Dendritic cell treated with granulocyte-macrophage colony-stimulating factor and Interleukin-4, amounts not matched to agents 40 ng/mL and 50 ng/mL, for 4 days (primary cell): ENCODE data around the gene GOLGA3.
A peak's percentile ranks its signal among the peaks of the same experiment; 100 is the strongest.

Experiments used
- H3K27ac Mint-ChIP-seq: one replicate; pipeline ENCODE4 v1.8.0; 2022; ENCODE audit warnings: mild to moderate bottlenecking, mixed read lengths
- H3K27me3 Mint-ChIP-seq: one replicate; pipeline ENCODE4 v1.8.0; 2022; ENCODE audit warnings: mild to moderate bottlenecking, mixed read lengths
- H3K36me3 Mint-ChIP-seq: one replicate; pipeline ENCODE4 v1.8.0; 2022; ENCODE audit warnings: low read depth, mixed read lengths
- H3K4me1 Mint-ChIP-seq: one replicate; pipeline ENCODE4 v1.8.0; 2022; ENCODE audit warnings: low read depth, mixed read lengths
- H3K4me3 Mint-ChIP-seq: one replicate; pipeline ENCODE4 v1.8.0; 2022; ENCODE audit warnings: mild to moderate bottlenecking, moderate library complexity, mixed read lengths
- H3K9me3 Mint-ChIP-seq: one replicate; pipeline ENCODE4 v1.8.0; 2022; ENCODE audit warnings: mixed read lengths
- intact Hi-C: fragments of 100-400 bp; cut with micrococcal nuclease; formaldehyde crosslinking; loops from one replicate; pipeline ENCODE4 v1.15.0; 2022

The GOLGA3 gene

GRCh38 chr12:132729541-132730320 is 98.9 kb downstream of the GOLGA3 start:
- no peak overlapping the region for H3K27ac Mint-ChIP-seq

GRCh38 chr12:132728502-132728901 is 100.2 kb downstream of the GOLGA3 start:
- H3K4me3 Mint-ChIP-seq = no peak overlapping the region

More at GRCh38 chr12:132729541-132730320, 98.9 kb downstream of the GOLGA3 start:
- intact Hi-C loops = no loop called here
- Mint-ChIP-seq H3K36me3 (peaks cover 100% of the 10 kb centered on the region), H3K4me1 (no peaks in the 10 kb centered on the region), H3K27me3 (no peaks in the 10 kb centered on the region), H3K9me3 (no peaks in the 10 kb centered on the region), H3K4me3 (no peak overlapping the region)

GRCh38 chr12:132727091-132727794 is 101.4 kb downstream of the GOLGA3 start:
- intact Hi-C loops = no loop called here
- Mint-ChIP-seq H3K36me3 (peaks cover 100% of the 10 kb centered on the region), H3K4me3 (no peak overlapping the region), H3K27ac (no peak overlapping the region), H3K4me1 (no peaks in the 10 kb centered on the region), H3K27me3 (no peaks in the 10 kb centered on the region), H3K9me3 (no peaks in the 10 kb centered on the region)

More at GRCh38 chr12:132728502-132728901, 100.2 kb downstream of the GOLGA3 start:
- Mint-ChIP-seq H3K27me3 (no peaks in the 10 kb centered on the region), H3K4me1 (no peaks in the 10 kb centered on the region), H3K9me3 (no peaks in the 10 kb centered on the region), H3K27ac (peak overlapping the region; percentile 57), H3K36me3 (peaks cover 100% of the 10 kb centered on the region)
- intact Hi-C loops = no loop called here

- H3K4me1 Mint-ChIP-seq = no peaks in the 10 kb centered on the region
- intact Hi-C loops = no loop called here
- peaks cover 100% of the 10 kb centered on the region for H3K36me3 Mint-ChIP-seq
- H3K27ac Mint-ChIP-seq = no peak overlapping the region
- no peak overlapping the region for H3K4me3 Mint-ChIP-seq
- no peaks in the 10 kb centered on the region for H3K27me3 Mint-ChIP-seq
- H3K9me3 Mint-ChIP-seq = no peaks in the 10 kb centered on the region
These were observed 102.3 kb downstream of the GOLGA3 start for GRCh38 chr12:132726386-132726785.

GRCh38 chr12:132724506-132725241 is 104.0 kb downstream of the GOLGA3 start:
- intact Hi-C loops = no loop called here
- H3K4me3 Mint-ChIP-seq = no peak overlapping the region
- H3K27ac Mint-ChIP-seq = no peak overlapping the region
- H3K27me3 Mint-ChIP-seq = no peaks in the 10 kb centered on the region
- H3K36me3 Mint-ChIP-seq = peaks cover 100% of the 10 kb centered on the region
- H3K9me3 Mint-ChIP-seq = no peaks in the 10 kb centered on the region
- no peaks in the 10 kb centered on the region for H3K4me1 Mint-ChIP-seq

- H3K27me3 Mint-ChIP-seq = no peaks in the 10 kb centered on the region
- H3K36me3 Mint-ChIP-seq = peaks cover 100% of the 10 kb centered on the region
- intact Hi-C loops = no loop called here
- no peaks in the 10 kb centered on the region for H3K4me1 Mint-ChIP-seq
- H3K4me3 Mint-ChIP-seq = no peak overlapping the region
- no peaks in the 10 kb centered on the region for H3K9me3 Mint-ChIP-seq
- peak overlapping the region; percentile 17 for H3K27ac Mint-ChIP-seq
These were observed 104.9 kb downstream of the GOLGA3 start for GRCh38 chr12:132723764-132724140.

GRCh38 chr12:132723015-132723763 is 105.5 kb downstream of the GOLGA3 start:
- H3K4me1 Mint-ChIP-seq = no peaks in the 10 kb centered on the region
- intact Hi-C loops = no loop called here
- peak overlapping the region; percentile 17 for H3K27ac Mint-ChIP-seq
- H3K9me3 Mint-ChIP-seq = no peaks in the 10 kb centered on the region
- peaks cover 100% of the 10 kb centered on the region for H3K36me3 Mint-ChIP-seq
- no peak overlapping the region for H3K4me3 Mint-ChIP-seq
- H3K27me3 Mint-ChIP-seq = no peaks in the 10 kb centered on the region

GRCh38 chr12:132720606-132721345 is 107.9 kb downstream of the GOLGA3 start:
- no peaks in the 10 kb centered on the region for H3K27me3 Mint-ChIP-seq
- peaks cover 100% of the 10 kb centered on the region for H3K36me3 Mint-ChIP-seq
- no peaks in the 10 kb centered on the region for H3K4me1 Mint-ChIP-seq
- no peak overlapping the region for H3K4me3 Mint-ChIP-seq
- no peak overlapping the region for H3K27ac Mint-ChIP-seq
- H3K9me3 Mint-ChIP-seq = no peaks in the 10 kb centered on the region
- intact Hi-C loops = no loop called here

GRCh38 chr12:132719954-132720324 is 108.7 kb downstream of the GOLGA3 start:
- intact Hi-C loops = no loop called here
- Mint-ChIP-seq H3K36me3 (peaks cover 100% of the 10 kb centered on the region), H3K9me3 (no peaks in the 10 kb centered on the region)

GRCh38 chr12:132719141-132719953 is 109.3 kb downstream of the GOLGA3 start:
- H3K4me3 Mint-ChIP-seq = no peak overlapping the region
- H3K9me3 Mint-ChIP-seq = no peaks in the 10 kb centered on the region
- H3K36me3 Mint-ChIP-seq = peaks cover 100% of the 10 kb centered on the region
- H3K27me3 Mint-ChIP-seq = no peaks in the 10 kb centered on the region
- intact Hi-C loops = no loop called here
- H3K4me1 Mint-ChIP-seq = no peaks in the 10 kb centered on the region
- H3K27ac Mint-ChIP-seq = no peak overlapping the region

More at GRCh38 chr12:132719954-132720324, 108.7 kb downstream of the GOLGA3 start:
- Mint-ChIP-seq H3K4me1 (no peaks in the 10 kb centered on the region), H3K27me3 (no peaks in the 10 kb centered on the region), H3K4me3 (no peak overlapping the region), H3K27ac (no peak overlapping the region)
